Neural progenitor cell (in vitro differentiated cells): ENCODE data around the gene WDR70. TPM values are rescaled to one million over a fixed set of nuclear protein-coding genes. Genes with fewer than 3 reads are reported as not detected.

Source experiments
- DNase-seq: peaks from one replicate; pipeline ENCODE4 v3.0.0-alpha.2; 2016; ENCODE audit warnings: low spot score
- H2AFZ ChIP-seq: fragments of 200-600 bp; sonication (generic); replicated peaks from 2 replicates; pipeline ENCODE4 v1.6.1; 2016; ENCODE audit warnings: antibody characterized with exemption
- H3F3A ChIP-seq: fragments of 200-600 bp; sonication (generic); 2 replicates; pipeline ENCODE4 v1.6.1; 2016; ENCODE audit warnings: antibody characterized with exemption, low read depth
- H3K27ac ChIP-seq: fragments of 200-600 bp; sonication (generic); 2 replicates; pipeline ENCODE4 v1.5.1; 2016; ENCODE audit warnings: mild to moderate bottlenecking
- H3K27me3 ChIP-seq: fragments of 200-600 bp; sonication (generic); 2 replicates; pipeline ENCODE4 v1.6.1; 2016; ENCODE audit warnings: mild to moderate bottlenecking, moderate library complexity
- H3K36me3 ChIP-seq: fragments of 200-600 bp; sonication (generic); 2 replicates; pipeline ENCODE4 v1.5.1; 2016
- H3K4me1 ChIP-seq: fragments of 200-600 bp; sonication (generic); 2 replicates; pipeline ENCODE4 v1.6.1; 2016; ENCODE audit warnings: mixed run types
- H3K4me2 ChIP-seq: fragments of 200-600 bp; sonication (generic); 2 replicates; pipeline ENCODE4 v1.6.1; 2016
- H3K4me3 ChIP-seq: fragments of 200-600 bp; sonication (generic); 2 replicates; pipeline ENCODE4 v1.5.1; 2016
- H3K79me2 ChIP-seq: fragments of 200-600 bp; sonication (generic); 2 replicates; pipeline ENCODE4 v1.6.1; 2016; ENCODE audit warnings: low read depth
- H3K9ac ChIP-seq: fragments of 200-600 bp; sonication (generic); 2 replicates; pipeline ENCODE4 v1.6.1; 2016
- H3K9me3 ChIP-seq: fragments of 200-600 bp; sonication (generic); 2 replicates; pipeline ENCODE4 v1.5.1; 2016; ENCODE audit warnings: low read depth
- H4K20me1 ChIP-seq: fragments of 200-600 bp; sonication (generic); 2 replicates; pipeline ENCODE4 v1.6.1; 2016; ENCODE audit warnings: low read depth
- H3K27ac Mint-ChIP-seq: 3 replicates; pipeline ENCODE4 v1.8.0; 2021; ENCODE audit warnings: mixed read lengths
- H3K27me3 Mint-ChIP-seq: 2 replicates; pipeline ENCODE4 v1.8.0; 2022; ENCODE audit warnings: low read depth, mild to moderate bottlenecking, inconsistent platforms, moderate library complexity, mixed read lengths; ENCODE audit not compliant: insufficient read depth
- H3K36me3 Mint-ChIP-seq: 3 replicates; pipeline ENCODE4 v1.8.0; 2021; ENCODE audit warnings: mixed read lengths
- H3K4me1 Mint-ChIP-seq: 3 replicates; pipeline ENCODE4 v1.8.0; 2021; ENCODE audit warnings: mixed read lengths
- H3K4me3 Mint-ChIP-seq: 3 replicates; pipeline ENCODE4 v1.8.0; 2021; ENCODE audit warnings: mild to moderate bottlenecking, moderate library complexity, mixed read lengths
- H3K9me3 Mint-ChIP-seq: 3 replicates; pipeline ENCODE4 v1.8.0; 2020; ENCODE audit warnings: mixed read lengths
- CTCF ChIP-seq: fragments of 200-600 bp; sonication (generic); IDR thresholded peaks from 2 replicates; pipeline ENCODE4 v1.5.1; 2017; ENCODE audit warnings: antibody characterized with exemption, mild to moderate bottlenecking
- EZH2 ChIP-seq: fragments of 200-600 bp; sonication (generic); IDR thresholded peaks from 2 replicates; pipeline ENCODE4 v1.6.1; 2017; ENCODE audit warnings: antibody characterized with exemption, mild to moderate bottlenecking, moderate library complexity
- EZH2phosphoT487 ChIP-seq: fragments of 200-600 bp; sonication (generic); IDR thresholded peaks from 2 replicates; pipeline ENCODE4 v1.6.1; 2017; ENCODE audit warnings: antibody characterized with exemption
- total RNA-seq: library from RNA; depleted of rRNA; stranded (reverse); fragments of >200 nt; gene quantifications from 2 replicates; pipeline ENCODE4 v1.2.3, GENCODE V29; 2015; ENCODE audit warnings: low replicate concordance

Gene WDR70
- total RNA-seq, 1 donor from 2014 or later: 46.2 TPM

GRCh38 chr5:37737326-37738056 lies 358.4 kb downstream of the WDR70 start:
- Histone ChIP-seq H3K36me3 (no peaks in the 10 kb centered on the region), H3K9me3 (no peaks in the 10 kb centered on the region), H3K27me3 (no peaks in the 10 kb centered on the region), H3K4me1 (no peaks in the 10 kb centered on the region), H4K20me1 (no peaks in the 10 kb centered on the region), H3K4me2 (no peak overlapping the region), H3K27ac (no peak overlapping the region), H2AFZ (no peak overlapping the region), H3K4me3 (no peak overlapping the region), H3K79me2 (no peaks in the 10 kb centered on the region), H3F3A (no peaks in the 10 kb centered on the region), H3K9ac (no peak overlapping the region)
- Mint-ChIP-seq H3K4me1 (peaks cover 34% of the 10 kb centered on the region), H3K27me3 (no peaks in the 10 kb centered on the region), H3K9me3 (peaks cover 2% of the 10 kb centered on the region), H3K27ac (no peak overlapping the region), H3K4me3 (no peak overlapping the region), H3K36me3 (peaks cover 13% of the 10 kb centered on the region)
- no peak for DNase-seq
- TF ChIP-seq CTCF: no peak
- TF ChIP-seq EZH2phosphoT487: no peak
- no peak for TF ChIP-seq EZH2

- no peaks in the 10 kb centered on the region for H3K36me3 ChIP-seq
- H3K4me2 ChIP-seq: no peak overlapping the region
- TF ChIP-seq CTCF (no peak), EZH2phosphoT487 (no peak), EZH2 (no peak)
- no peaks in the 10 kb centered on the region for H3F3A ChIP-seq
- Mint-ChIP-seq H3K36me3 (peaks cover 17% of the 10 kb centered on the region), H3K4me3 (no peak overlapping the region), H3K27ac (no peak overlapping the region), H3K9me3 (peaks cover 2% of the 10 kb centered on the region), H3K4me1 (peaks cover 34% of the 10 kb centered on the region), H3K27me3 (no peaks in the 10 kb centered on the region)
- H3K9me3 ChIP-seq: no peaks in the 10 kb centered on the region
- no peak overlapping the region for H2AFZ ChIP-seq
- no peak overlapping the region for H3K4me3 ChIP-seq
- no peak for DNase-seq
- H3K27me3 ChIP-seq: no peaks in the 10 kb centered on the region
- no peak overlapping the region for H3K27ac ChIP-seq
- H3K79me2 ChIP-seq: no peaks in the 10 kb centered on the region
- no peaks in the 10 kb centered on the region for H3K4me1 ChIP-seq
- no peaks in the 10 kb centered on the region for H4K20me1 ChIP-seq
- H3K9ac ChIP-seq: no peak overlapping the region
Measured at GRCh38 chr5:37738057-37738691, 359.1 kb downstream of the WDR70 start.

GRCh38 chr5:37738865-37739488 lies 359.9 kb downstream of the WDR70 start:
- Histone ChIP-seq H3K9me3 (no peaks in the 10 kb centered on the region), H3K4me3 (no peak overlapping the region), H3K4me1 (no peaks in the 10 kb centered on the region), H3K36me3 (no peaks in the 10 kb centered on the region), H3K4me2 (no peak overlapping the region), H2AFZ (no peak overlapping the region), H3K79me2 (no peaks in the 10 kb centered on the region), H4K20me1 (no peaks in the 10 kb centered on the region), H3F3A (no peaks in the 10 kb centered on the region), H3K27ac (no peak overlapping the region), H3K9ac (no peak overlapping the region), H3K27me3 (no peaks in the 10 kb centered on the region)
- DNase-seq: no peak
- peaks cover 19% of the 10 kb centered on the region for H3K36me3 Mint-ChIP-seq
- no peaks in the 10 kb centered on the region for H3K27me3 Mint-ChIP-seq
- no peak for TF ChIP-seq EZH2
- no peak for TF ChIP-seq EZH2phosphoT487
- no peak for TF ChIP-seq CTCF
- H3K27ac Mint-ChIP-seq: no peak overlapping the region
- H3K4me1 Mint-ChIP-seq: peaks cover 34% of the 10 kb centered on the region
- H3K9me3 Mint-ChIP-seq: peaks cover 4% of the 10 kb centered on the region
- H3K4me3 Mint-ChIP-seq: no peak overlapping the region
